ENCODE results near the gene NAV3.
"Not testable (repeated sequence)": the region's sequence is repeated elsewhere in the genome, so short reads cannot be mapped to it uniquely, and the experiment has no call there.

Gene NAV3

GRCh38 chr12:78057075-78057474, 226.4 kb downstream of the NAV3 start:
- DNase-seq: no peak

- no peak for DNase-seq
These were observed 229.5 kb downstream of the NAV3 start for GRCh38 chr12:78060186-78060585.

- DNase-seq: no peak
These were observed 232.1 kb downstream of the NAV3 start for GRCh38 chr12:78062786-78063185.

- no peak for DNase-seq
These were observed 251.1 kb downstream of the NAV3 start for GRCh38 chr12:78081590-78082314.

GRCh38 chr12:78085542-78086182, 255.0 kb downstream of the NAV3 start:
- no peak for DNase-seq

- no peak for DNase-seq
These were observed 256.1 kb downstream of the NAV3 start for GRCh38 chr12:78086553-78087362.

GRCh38 chr12:78087363-78087675, 256.6 kb downstream of the NAV3 start:
- no peak for DNase-seq

GRCh38 chr12:78088391-78088832, 257.7 kb downstream of the NAV3 start:
- no peak for DNase-seq

- DNase-seq: no peak
These were observed 259.6 kb downstream of the NAV3 start for GRCh38 chr12:78090266-78090665.

- DNase-seq: no peak
These were observed 264.9 kb downstream of the NAV3 start for GRCh38 chr12:78095623-78096022.

- DNase-seq: no peak
These were observed 266.4 kb downstream of the NAV3 start for GRCh38 chr12:78096909-78097597.

GRCh38 chr12:78099806-78100205, 269.1 kb downstream of the NAV3 start:
- no peak for DNase-seq

- DNase-seq: no peak
These were observed 270.6 kb downstream of the NAV3 start for GRCh38 chr12:78101113-78101876.

- DNase-seq: no peak
These were observed 271.4 kb downstream of the NAV3 start for GRCh38 chr12:78101946-78102635.

- not testable (repeated sequence) for DNase-seq
These were observed 272.1 kb downstream of the NAV3 start for GRCh38 chr12:78102801-78103200.

- DNase-seq: no peak
These were observed 285.2 kb downstream of the NAV3 start for GRCh38 chr12:78115889-78116288.

- no peak for DNase-seq
These were observed 287.3 kb downstream of the NAV3 start for GRCh38 chr12:78118036-78118435.

- DNase-seq: no peak
These were observed 287.8 kb downstream of the NAV3 start for GRCh38 chr12:78118486-78118885.

GRCh38 chr12:78119351-78119918, 288.7 kb downstream of the NAV3 start:
- DNase-seq: no peak

GRCh38 chr12:78120306-78120705, 289.6 kb downstream of the NAV3 start:
- DNase-seq: no peak

GRCh38 chr12:78120866-78121560, 290.3 kb downstream of the NAV3 start:
- no peak for DNase-seq

Data from stimulated activated naive CD4-positive, alpha-beta T cell (primary cell).